GM12878 (cell line): ENCODE results near the gene CHRM4. TPM values are rescaled to one million over a fixed set of nuclear protein-coding genes. Genes with fewer than 3 reads are reported as not detected.

Experiments used
- BCLAF1 ChIP-seq: fragments of 450-650 bp; IDR thresholded peaks from 2 replicates; pipeline ENCODE4 v1.6.1; 2017; ENCODE audit warnings: antibody characterized with exemption, mild to moderate bottlenecking, moderate library complexity
- IKZF2 ChIP-seq, 2 experiments: fragments of 450-650 bp; IDR thresholded peaks; 2 replicates each; pipeline ENCODE4 v1.6.1; 2017; ENCODE audit warnings: mild to moderate bottlenecking in 2 of 2, moderate library complexity in 2 of 2
- IRF4 ChIP-seq: IDR thresholded peaks from 2 replicates; pipeline ENCODE4 v1.6.1; 2011; ENCODE audit warnings: low read depth, low read length
- MYC ChIP-seq: IDR thresholded peaks from 2 replicates; pipeline ENCODE4 v1.6.1; 2011; ENCODE audit warnings: mild to moderate bottlenecking, low read length, moderate library complexity, inconsistent platforms; ENCODE audit not compliant: insufficient read depth, insufficient replicate concordance, insufficient read length, severe bottlenecking
- NR2C2 ChIP-seq: IDR thresholded peaks from 2 replicates; pipeline ENCODE4 v1.6.1; 2011; ENCODE audit warnings: borderline replicate concordance, low read depth; ENCODE audit not compliant: control insufficient read depth, insufficient read length
- SMAD1 ChIP-seq: fragments of 450-650 bp; IDR thresholded peaks from 2 replicates; pipeline ENCODE4 v1.6.1; 2018; ENCODE audit warnings: mild to moderate bottlenecking, low read depth; ENCODE audit not compliant: partially characterized antibody
- polyA plus RNA-seq, 11 experiments: library from polyadenylated mRNA; depleted of rRNA in 4 of 11; unstranded in 6 of 11; stranded (reverse) in 5 of 11; fragments of >200 nt; fragmentation: Nextera tagmentation in 4 of 11; fragmentation: Illumina TruSeq in 1 of 11; extraction: Ambion mirVana in 4 of 11; extraction: Trizol in 1 of 11; gene quantifications; 1 replicate in 1 of 11; 2 replicates in 10 of 11; pipeline versions ENCODE4 v1.2.1 to v1.2.3, GENCODE V29; 2011 to 2016; ENCODE audit warnings: inconsistent platforms in 2 of 11, missing spikeins in 2 of 11, low read depth in 1 of 11
- total RNA-seq, 4 experiments: library from RNA; depleted of rRNA in 3 of 4; stranded (reverse); fragments of >200 nt in 3 of 4; fragmentation: Illumina TruSeq in 1 of 4; extraction: Trizol in 1 of 4; gene quantifications; 2 replicates each; pipeline versions ENCODE4 v1.2.1 to v1.2.3, GENCODE V29; 2013 to 2021
- TF ChIP-seq, protein P1 (sequence below): fragments of 450-650 bp; IDR thresholded peaks from 2 replicates; pipeline ENCODE4 v1.6.1; 2016; ENCODE audit warnings: mild to moderate bottlenecking, moderate library complexity, borderline replicate concordance

The CHRM4 gene
- total and polyA plus RNA-seq, 10 of the 15 experiments (the other 5 are each of a cell fraction or from before 2014, with no cell fraction given): 0.12 to 0.23 (median 0.13) TPM; not detected in 7

GRCh38 chr11:46390331-46391171 lies 1.0 kb downstream of the CHRM4 start (continued):
- TF ChIP-seq BCLAF1 (no peak), IRF4 (no peak), NR2C2 (no peak), MYC (no peak), SMAD1 (no peak), IKZF2 (IDR thresholded peaks at IDR 0.05) (no peak)
- TF ChIP-seq, protein P1, sequence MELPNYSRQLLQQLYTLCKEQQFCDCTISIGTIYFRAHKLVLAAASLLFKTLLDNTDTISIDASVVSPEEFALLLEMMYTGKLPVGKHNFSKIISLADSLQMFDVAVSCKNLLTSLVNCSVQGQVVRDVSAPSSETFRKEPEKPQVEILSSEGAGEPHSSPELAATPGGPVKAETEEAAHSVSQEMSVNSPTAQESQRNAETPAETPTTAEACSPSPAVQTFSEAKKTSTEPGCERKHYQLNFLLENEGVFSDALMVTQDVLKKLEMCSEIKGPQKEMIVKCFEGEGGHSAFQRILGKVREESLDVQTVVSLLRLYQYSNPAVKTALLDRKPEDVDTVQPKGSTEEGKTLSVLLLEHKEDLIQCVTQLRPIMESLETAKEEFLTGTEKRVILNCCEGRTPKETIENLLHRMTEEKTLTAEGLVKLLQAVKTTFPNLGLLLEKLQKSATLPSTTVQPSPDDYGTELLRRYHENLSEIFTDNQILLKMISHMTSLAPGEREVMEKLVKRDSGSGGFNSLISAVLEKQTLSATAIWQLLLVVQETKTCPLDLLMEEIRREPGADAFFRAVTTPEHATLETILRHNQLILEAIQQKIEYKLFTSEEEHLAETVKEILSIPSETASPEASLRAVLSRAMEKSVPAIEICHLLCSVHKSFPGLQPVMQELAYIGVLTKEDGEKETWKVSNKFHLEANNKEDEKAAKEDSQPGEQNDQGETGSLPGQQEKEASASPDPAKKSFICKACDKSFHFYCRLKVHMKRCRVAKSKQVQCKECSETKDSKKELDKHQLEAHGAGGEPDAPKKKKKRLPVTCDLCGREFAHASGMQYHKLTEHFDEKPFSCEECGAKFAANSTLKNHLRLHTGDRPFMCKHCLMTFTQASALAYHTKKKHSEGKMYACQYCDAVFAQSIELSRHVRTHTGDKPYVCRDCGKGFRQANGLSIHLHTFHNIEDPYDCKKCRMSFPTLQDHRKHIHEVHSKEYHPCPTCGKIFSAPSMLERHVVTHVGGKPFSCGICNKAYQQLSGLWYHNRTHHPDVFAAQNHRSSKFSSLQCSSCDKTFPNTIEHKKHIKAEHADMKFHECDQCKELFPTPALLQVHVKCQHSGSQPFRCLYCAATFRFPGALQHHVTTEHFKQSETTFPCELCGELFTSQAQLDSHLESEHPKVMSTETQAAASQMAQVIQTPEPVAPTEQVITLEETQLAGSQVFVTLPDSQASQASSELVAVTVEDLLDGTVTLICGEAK: no peak
